ENCODE data around the gene HNF1B.

Gene HNF1B

DNA sequence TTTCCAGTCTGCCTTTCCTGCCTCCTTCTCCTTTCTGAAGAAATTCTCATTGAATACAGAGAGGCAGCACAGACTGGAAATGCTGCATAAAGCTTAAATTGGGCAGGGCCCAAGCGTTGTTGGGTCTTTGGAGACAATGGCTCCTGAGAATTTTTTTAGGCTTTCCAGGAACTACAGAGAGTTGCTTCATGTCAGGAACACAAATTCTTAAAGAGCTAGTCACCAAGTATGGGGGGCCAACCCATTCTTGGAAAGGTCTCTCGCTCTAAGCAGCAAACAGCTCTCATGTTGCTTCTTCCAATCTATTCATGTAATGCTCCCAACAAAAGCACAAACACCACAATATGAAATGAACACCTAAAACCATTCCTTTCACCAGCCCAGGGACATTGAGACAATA, 6.9 kb downstream of the HNF1B start:
- DNase-seq (ENCODE audit: low read depth in 2 of 3, low spot score in 1 of 3): no peak

DNA sequence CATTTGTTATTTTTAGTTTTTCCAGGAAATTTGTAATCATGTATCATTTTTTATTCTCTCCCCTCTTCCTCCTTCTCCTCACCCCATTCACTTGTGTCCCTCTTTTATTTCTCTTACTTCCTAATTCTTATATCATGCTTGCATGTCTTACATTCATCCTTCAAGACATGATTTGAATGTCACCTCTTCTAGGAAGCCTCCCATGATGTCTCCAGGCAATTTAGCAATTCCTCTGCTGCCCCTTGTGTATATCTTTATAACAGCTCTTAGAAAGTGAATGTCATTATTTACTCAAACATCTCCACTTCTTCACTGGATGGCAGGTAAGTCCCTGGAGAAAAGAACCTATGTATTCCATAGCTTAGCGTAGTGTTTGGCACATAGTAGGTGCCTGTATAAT, 7.8 kb downstream of the HNF1B start:
- no peak for DNase-seq (ENCODE audit: low read depth in 2 of 3, low spot score in 1 of 3)

DNA sequence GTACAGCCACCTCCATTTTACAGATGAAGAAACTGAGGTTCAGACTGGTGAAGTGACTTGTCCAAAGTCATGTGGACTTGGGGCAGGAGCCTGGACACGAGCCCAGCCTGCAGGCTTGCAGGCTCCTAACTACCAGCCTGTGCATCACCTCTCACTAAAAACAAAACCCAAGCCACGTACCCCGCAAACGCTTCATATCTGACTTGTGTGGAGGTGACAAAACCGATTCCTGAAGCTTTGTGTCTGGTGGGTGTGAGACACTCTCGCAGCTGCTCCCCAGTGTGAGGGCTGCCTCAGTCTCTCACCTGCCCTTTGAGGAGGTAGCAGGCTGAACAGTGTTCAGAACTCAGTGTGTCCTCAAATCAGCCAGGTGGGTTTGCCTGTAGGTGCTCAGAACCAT, 8.4 kb downstream of the HNF1B start:
- DNase-seq (ENCODE audit: low read depth in 2 of 3, low spot score in 1 of 3): no peak

DNA sequence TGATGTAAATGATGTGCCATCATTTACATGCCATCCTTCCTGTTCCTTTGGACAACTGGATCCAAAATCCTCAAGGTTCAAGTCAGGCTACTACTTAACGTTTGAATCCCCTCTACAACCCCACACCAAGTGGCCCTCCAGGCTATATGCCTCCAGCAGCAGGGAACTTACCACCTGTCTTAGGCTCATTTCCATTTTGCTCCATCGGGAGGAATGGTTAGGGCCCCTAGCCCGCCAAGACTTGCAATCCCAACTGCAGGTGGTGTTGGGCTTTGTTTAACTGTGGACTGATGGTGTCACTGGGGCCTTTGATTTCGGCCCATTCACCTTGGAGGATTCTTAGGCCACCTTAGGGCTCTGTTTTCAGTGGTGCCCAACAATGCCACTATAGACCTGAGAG, 9.7 kb downstream of the HNF1B start:
- DNase-seq (ENCODE audit: low read depth in 2 of 3, low spot score in 1 of 3): no peak

DNA sequence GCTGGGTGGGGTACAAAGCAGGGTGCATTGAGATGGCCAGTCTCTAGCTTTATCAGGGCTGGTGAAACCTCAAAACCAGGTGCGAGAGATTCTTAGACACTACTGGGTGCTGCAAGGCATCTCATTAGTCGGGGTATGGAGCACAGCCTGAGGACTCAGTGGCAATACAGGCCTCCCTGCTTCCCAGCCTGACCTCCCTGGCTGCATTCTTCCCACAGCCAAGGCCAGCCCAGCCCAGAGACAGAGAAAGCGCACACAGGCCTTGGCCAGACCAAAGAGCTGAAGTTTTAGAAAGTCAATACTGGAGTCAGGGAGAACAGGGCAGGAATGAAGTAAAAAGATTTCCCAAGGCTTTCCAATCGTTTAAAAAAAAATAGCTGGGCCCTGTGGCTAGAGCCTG, 12.5 kb downstream of the HNF1B start:
- no peak for DNase-seq (ENCODE audit: low read depth in 2 of 3, low spot score in 1 of 3)

DNA sequence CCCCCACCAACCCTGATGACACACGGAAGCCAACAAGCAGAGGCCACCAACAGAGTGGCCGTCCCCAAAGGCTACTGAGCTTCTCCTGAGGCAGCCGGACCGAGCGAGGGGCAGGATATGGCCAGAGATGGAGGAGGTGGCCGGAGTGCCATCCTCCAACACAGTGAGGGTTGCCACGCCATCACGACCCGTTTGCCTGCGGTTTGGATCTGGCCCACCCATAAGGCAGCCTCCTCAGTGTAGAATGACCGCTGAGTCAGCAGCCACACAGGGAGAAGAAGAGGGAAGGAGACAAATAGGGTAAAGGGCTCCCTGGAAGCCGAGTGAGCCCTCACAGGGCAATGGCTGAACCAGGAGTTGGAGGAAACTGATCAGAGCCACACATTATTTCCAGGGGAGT, 13.8 kb downstream of the HNF1B start:
- DNase-seq (ENCODE audit: low read depth in 2 of 3, low spot score in 1 of 3): no peak

DNA sequence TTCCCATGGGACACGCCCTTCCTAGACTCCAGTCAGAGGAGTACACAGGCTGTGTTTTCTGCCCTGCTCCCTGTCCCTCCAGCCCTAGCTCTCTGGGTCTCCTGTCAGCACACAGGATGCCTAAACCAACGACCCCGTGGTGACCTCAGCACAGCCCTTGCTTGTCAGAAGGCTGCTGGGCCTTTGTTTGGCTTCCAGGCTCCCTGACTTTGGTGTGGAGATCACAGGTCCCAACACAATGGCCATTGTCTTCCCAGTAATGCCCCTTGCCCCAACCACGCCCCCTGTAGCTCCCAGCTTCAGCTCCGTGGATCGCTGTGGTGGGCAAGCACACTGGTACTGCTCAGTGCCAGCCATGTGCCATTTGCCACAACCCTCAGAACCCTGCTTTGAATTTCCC, 15.0 kb downstream of the HNF1B start:
- no peak for DNase-seq (ENCODE audit: low read depth in 2 of 3, low spot score in 1 of 3)

DNA sequence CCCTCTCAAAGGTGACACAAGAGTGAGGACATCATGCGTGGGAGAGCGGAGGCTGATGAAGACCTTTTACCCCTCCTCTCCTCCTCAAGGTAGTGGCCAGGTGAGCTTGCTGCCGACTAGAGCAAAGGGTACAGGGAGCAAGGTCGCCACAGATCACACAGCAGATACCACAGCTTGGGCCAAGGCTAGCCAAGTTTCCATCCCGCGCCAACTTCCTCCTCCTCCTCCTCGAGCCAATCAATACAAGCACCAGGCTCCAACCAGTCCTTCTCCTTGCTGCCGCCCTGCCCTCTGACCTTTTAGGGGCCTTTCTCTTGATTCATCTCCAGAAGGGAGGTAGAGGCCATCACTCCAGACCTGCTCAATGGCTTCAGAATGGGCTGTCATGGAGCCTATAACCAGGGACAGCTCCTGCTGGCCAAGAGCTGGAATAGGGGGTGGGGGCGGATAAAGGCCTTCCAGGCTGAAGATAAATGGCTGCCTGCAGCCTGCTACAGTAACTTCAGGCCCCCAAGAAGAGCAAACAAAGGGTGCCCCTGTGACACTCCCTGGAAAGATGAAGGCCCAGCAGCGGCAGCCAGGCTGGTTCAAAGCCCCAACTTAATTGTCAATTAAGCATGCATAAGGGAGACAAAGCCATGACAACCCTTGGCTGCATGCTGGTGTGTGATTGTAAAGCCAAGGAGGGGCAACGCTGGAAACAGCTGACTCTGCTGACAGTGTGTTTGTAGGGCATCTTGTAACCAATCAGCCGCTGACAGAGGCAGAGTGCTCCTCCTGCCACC, 17.8 kb downstream of the HNF1B start:
- DNase-seq (ENCODE audit: low read depth in 2 of 3, low spot score in 1 of 3): no peak

DNA sequence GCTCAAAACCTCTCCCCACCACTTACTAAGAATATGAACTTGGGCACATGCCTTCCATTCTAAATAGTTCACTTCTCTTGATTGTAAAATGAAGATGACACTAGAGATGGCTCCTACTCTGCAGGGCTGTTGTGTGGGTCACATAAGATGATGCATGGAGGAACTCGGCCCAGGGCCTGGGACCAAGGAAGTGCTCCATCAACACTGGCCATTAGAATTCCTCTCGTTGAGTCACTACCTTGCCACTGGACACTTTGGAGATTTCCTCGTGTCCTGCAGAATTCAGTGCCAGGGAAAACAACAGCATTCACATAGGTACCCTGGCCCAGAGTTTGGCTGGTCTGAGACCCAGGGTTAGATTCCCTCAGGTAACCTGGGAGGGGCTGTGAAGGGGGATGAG, 18.6 kb downstream of the HNF1B start:
- DNase-seq (ENCODE audit: low read depth in 2 of 3, low spot score in 1 of 3): no peak

DNA sequence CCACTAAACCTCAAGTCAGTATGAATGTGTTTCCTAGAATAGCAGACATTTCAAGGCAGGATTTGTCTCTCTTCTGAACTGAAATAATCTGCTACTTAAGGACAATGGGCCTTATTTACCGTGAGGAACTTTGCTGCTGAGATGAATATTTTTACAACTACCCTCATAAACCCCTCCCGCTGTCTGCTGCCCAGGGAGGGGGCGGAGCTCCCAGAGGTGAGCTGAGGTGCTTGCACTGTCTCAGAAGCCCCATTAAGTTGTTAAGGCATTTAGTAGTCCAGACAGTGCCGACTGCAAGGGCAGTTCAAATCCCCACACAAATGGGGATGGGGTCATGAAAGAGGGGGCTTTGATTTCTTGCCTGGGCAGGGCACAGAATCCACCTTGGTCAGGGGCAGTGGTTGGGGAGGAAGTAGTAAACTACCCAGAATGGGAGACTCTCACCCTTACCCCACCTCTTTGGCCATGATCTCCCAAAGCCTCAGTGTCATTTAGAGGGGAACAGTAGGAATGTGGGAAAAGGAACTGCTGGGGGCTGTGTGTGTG, 19.2 kb downstream of the HNF1B start:
- DNase-seq (ENCODE audit: low read depth in 2 of 3, low spot score in 1 of 3): no peak

DNA sequence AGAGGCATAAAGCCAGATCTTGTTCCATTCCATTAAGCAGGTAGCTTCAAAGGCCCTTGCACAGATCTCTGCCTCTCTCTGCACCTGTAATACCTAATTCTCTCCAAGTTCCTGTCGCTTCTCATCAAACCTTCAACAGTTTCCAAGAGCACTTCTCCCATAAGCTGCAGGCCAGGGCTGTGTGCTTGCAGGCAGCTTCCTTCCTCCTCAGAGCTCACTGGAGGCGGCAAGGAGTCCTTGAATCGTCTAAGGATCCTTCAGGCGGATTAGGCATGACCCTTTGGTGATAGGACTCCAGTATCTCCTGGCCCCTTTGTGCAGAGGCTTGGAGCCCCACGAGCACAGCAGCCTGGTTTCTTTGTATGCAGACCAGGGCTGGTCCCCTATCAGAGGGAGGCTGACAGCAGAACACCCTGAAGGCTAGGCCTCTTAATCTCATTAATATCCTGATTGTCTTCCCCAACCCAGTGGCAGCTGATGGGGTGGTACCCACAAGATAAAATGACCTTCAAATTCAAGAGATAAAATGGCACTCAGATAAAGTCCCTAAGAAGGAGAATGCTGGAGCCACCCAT, 19.8 kb downstream of the HNF1B start:
- no peak for DNase-seq (ENCODE audit: low read depth in 2 of 3, low spot score in 1 of 3)

DNA sequence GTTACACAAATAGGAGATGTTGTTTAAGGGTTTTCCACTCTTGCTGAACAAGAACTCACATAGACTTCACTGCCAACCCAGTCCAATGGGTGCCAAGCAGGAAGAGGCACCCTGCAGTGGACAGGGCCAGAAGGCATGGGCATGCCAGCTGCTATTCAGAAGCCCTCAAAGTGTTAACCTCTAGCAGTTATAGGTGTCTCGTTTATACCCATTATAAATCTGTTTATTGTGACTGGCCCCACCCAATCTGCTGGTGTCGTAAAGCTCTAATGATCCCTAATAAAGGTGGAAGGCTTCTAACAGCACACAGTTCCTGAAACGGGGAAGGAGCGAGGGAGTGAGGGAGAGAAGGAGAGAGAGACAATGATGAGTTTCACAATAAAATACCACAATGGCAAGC, 23.9 kb downstream of the HNF1B start:
- no peak for DNase-seq (ENCODE audit: low read depth in 2 of 3, low spot score in 1 of 3)

DNA sequence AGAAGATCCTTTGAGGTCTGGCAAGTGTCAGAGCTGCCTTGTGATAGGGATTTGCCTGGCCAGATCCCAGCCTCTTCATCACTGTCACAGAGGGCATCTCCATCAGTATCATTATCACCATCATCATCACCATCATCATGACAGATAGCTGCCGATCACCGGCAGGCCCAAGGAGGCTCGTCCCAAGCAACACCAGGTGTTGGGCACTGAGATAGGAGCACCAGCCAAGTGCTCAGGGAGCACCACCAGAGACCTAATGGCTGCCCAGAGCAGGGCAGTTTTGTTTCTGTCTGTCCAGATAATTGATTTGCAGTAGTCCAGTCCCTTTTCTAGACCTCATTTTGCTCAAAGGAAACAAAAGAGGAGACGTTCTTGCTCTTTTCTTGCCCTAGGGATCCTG, 25.0 kb downstream of the HNF1B start:
- no peak for DNase-seq (ENCODE audit: low read depth in 2 of 3, low spot score in 1 of 3)

DNA sequence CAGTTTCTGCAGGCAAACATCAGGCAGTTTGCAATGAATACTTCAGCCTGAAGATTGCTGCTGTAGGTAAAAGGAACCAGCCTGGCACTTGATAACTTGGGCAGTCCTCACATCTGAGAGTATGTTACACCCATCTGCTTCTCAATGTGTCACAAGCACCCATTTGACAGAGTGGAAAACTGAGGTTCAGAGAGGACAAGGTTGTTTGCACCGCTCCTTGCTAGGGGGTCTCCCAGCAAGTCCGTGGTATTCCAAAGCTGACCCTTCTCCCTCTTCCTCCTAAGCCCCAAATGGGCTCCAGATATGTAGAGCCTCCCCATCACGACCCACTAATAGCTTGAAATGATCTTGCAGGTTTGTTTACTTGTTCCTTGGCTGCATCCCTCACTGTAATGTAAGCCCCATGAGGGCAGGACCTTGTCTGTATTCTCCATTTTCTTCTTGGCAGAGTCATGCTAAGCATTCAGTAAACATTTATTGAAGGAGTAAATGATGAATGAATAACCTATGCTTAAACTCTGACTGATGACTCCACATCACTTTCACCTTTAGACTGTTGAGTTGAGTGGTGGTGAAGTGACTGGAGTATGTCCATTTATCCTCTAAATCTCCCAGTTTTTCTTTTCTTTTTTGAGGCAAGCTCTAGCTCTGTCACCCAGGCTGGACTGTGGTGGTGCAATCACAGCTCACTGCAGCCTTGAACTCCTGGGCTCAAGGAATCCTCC, 26.4 kb downstream of the HNF1B start:
- no peak for DNase-seq (ENCODE audit: low read depth in 2 of 3, low spot score in 1 of 3)

DNA sequence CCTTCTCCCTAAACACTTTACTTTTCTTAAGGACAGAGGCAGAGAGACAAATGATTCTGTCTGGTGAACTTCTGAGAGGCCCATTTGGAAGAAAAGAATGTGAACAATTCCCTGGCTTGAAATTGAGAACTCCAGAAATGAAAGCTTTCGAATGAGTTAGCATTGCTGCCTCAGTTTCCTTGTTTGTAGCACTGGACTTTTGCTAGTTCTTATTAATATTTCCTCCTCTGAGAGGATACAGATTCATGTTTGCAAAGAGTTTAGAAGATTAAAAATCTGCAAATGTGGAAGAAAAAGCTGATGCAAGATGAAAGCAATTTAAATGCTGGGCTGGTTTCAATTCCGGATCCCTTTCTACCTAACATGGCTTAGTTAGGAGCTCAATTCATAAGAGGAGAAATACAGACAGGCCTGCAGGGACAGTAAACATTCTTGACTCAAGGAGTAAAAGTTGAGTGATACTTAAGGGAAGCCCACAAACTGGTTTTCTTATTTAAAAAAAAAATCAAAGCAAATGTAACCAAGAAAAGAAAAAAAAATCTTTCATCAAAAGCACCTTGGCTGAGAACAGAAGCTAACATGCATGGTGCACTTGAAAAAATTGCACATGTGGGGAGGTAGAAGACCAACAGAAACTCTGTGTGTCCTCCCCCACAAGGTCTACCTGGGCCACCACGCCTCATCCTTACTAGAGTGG, 27.1 kb downstream of the HNF1B start:
- DNase-seq (ENCODE audit: low read depth in 2 of 3, low spot score in 1 of 3): no peak

DNA sequence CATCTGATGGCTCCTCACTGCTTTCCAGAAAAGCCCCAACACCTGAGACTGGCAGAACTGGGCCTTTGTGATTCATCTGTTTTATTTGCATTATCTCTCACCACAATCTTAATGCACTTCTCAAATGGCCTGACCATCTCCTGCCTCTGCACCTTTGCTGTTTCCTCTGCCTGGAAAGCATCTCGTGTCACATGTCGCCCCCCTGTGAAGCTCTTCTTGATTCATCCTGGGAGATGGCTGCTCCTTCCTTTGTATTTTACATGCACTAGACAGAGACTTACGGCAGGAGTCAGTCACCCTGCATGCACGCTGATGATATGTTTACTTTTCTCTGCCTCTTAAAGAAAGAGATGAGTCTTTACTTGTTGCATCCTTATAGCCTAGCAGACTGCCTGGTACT, 30.0 kb downstream of the HNF1B start:
- no peak for DNase-seq (ENCODE audit: low read depth in 2 of 3, low spot score in 1 of 3)

DNA sequence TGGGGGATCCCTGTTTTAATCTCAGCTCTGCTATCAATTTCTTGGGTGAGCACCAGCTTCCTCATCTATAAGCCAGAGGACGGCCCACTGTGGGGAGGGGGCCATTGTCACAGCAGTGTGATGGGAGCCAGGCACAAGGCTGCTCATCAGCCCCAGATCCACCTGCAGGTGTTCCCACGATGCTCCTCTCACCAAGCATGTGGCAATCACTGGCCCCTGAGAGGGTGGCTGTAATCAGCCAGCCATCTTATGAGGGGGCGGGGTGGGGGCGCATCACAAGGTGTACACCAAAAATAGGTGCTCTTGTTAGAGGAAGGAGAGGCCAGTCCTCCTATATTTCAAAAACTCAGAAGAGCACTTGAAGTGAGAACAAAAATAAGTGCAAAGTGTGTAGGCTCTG, 31.2 kb downstream of the HNF1B start:
- DNase-seq (ENCODE audit: low read depth in 2 of 3, low spot score in 1 of 3): no peak

DNA sequence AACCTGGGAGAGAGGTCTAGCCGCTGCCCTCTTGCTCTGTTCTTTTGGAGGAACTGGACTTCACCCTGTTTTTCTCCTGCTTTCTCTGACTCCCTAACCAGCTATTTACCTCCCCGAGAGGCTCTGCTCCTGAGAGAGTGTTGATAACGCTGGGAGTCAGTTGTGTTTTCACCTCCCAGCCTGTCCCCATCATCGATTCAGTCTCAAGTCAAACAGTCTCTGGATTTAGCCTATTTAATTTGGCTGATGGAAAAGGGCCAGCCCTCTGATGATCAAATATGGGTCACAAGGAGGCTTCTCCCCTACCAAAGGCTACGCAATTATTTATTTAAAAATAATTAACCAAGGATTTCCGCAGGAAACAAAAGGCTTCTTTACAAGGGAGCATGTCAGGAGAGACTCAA, 31.8 kb downstream of the HNF1B start:
- DNase-seq (ENCODE audit: low read depth in 2 of 3, low spot score in 1 of 3): no peak

DNA sequence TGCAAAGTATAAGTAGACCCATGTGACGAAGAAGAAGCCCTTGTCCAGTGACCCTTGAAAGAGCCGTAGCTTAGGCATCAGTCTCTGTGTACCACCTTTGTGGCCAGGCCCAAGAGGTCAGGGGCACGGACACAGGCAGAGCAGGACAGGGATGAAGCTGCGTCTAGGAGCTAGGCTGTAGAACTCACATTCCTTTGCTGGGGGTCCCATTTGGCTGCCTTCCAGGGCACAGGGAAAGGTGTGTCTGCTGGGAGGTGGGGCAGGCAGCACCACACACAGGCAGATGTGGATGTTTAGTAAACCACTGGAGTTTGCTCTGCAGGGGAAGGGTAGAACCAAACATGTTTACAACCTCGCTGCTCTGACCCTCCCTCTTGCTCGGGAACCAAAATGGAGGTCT, 33.7 kb downstream of the HNF1B start:
- no peak for DNase-seq (ENCODE audit: low read depth in 2 of 3, low spot score in 1 of 3)

DNA sequence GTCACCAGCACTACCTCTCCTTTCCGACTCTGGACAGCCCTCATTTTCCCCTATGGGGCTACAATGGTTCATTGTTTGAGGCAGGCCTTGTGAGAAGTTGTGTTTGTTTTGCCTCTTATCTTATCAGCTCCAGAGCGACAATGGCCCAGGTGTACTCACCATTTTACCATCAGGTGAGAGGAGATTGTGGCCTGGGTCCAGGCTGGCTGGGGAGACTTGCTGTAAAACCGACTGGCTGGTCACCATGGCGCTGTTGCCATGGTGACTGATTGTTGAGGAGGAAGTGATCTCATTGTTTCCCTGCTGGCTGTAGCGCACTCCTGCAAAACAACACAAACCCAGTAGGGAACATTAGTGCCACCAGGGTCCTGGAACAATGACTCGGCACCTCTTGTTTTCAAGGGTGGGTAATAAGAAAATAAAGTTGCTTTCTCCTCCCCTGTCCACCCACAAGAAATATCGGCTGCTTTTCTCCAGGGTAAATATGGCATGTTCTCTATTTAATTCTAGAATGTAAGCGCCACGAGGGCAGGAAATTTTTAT, 34.4 kb downstream of the HNF1B start:
- DNase-seq (ENCODE audit: low read depth in 2 of 3, low spot score in 1 of 3): no peak

DNA sequence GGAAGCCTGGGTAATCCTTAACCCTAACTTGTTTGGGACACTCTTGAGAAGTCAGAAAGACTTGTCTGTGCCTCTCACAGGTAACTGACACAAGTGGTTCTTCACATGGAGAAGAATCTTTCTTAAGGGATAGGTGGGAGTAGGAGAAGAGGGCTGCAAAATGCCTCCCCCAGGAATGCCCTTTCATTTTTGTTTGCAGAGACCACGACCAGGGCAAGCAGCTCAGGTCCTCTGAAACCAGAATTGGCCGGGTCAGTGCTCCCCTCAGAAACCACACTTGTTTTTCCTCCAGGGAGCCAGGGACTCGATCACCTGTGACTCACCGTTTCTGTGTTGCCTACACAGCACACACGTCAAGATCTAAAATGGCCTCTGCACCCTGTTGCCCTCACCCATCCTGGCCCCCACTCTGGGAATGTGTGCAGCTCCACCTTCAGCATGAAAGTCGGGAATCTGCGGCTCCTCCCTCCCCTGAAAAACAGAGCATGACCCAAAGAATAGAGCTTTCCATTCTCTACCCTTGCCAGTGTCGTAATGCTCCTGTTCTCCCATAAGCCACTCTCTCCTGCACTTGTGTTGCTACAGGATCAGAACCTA, 36.1 kb downstream of the HNF1B start:
- DNase-seq (ENCODE audit: low read depth in 2 of 3, low spot score in 1 of 3): no peak

All from stimulated activated CD4-positive, alpha-beta T cell treated with anti-CD3 and anti-CD28 coated beads, Interleukin-12 subunit alpha, Interleukin-12 subunit beta, amount 100 ng/mL, for 48 hours (primary cell).